ENCODE data around the gene PKHD1. TPM values are rescaled to one million over a fixed set of nuclear protein-coding genes. Genes with fewer than 3 reads are reported as not detected.

The PKHD1 gene
- total RNA-seq, 1 experiment from 2014 or later = 0.40 TPM

GRCh38 chr6:51585264-51585663 is 502.1 kb downstream of the PKHD1 start:
- TF ChIP-seq EZH2phosphoT487 (IDR thresholded peaks at IDR 0.05; ENCODE audit: borderline replicate concordance, low read length) = no peak
- TF ChIP-seq CTCF (conservative IDR thresholded peaks at IDR 0.05; ENCODE audit: low read depth, low read length) = no peak
- TF ChIP-seq EZH2 (IDR thresholded peaks at IDR 0.05; ENCODE audit: low read length, unreplicated experiment) = no peak
- no peaks in the 10 kb centered on the region for H3F3A ChIP-seq (ENCODE audit: low read length, unreplicated experiment)
- H3K4me3 ChIP-seq (ENCODE audit: low read length) = no peak overlapping the region
- 0 out of 2 replicates have a peak, but pooled peaks cover 5% of the 10 kb centered on the region for H3K9me3 ChIP-seq (ENCODE audit: low read length)
- H2AFZ ChIP-seq (ENCODE audit: low read length) = no peak overlapping the region
- H4K20me1 ChIP-seq (ENCODE audit: low read length) = no peaks in the 10 kb centered on the region
- intact Hi-C loops (cut with micrococcal nuclease) = no loop called here
- no TSS peak for BruUV-seq (replicated peaks)
- H3K4me1 ChIP-seq (ENCODE audit: insufficient read depth, low read length) = no peaks in the 10 kb centered on the region
- ChIA-PET POLR2A (ENCODE audit: unreplicated experiment) (no interaction called here), CTCF (no interaction called here)
- no peaks in the 10 kb centered on the region for H3K36me3 ChIP-seq (ENCODE audit: low read depth, low read length)
- no peak overlapping the region for H3K27ac ChIP-seq (ENCODE audit: low read length)
- no peak overlapping the region for H3K9ac ChIP-seq (ENCODE audit: low read length)
- ATAC-seq = no peak
- no peaks in the 10 kb centered on the region for H3K27me3 ChIP-seq (ENCODE audit: low read length)
- H3K79me2 ChIP-seq (ENCODE audit: low read length) = no peaks in the 10 kb centered on the region
- H3K9me2 ChIP-seq (replicated peaks; ENCODE audit: low read length) = no peaks in the 10 kb centered on the region
- DNase-seq = no peak
- no peak overlapping the region for H3K4me2 ChIP-seq (ENCODE audit: low read length)

- Histone ChIP-seq H3K27me3 (ENCODE audit: low read length) (no peaks in the 10 kb centered on the region), H3K27ac (ENCODE audit: low read length) (no peak overlapping the region), H3F3A (ENCODE audit: low read length, unreplicated experiment) (no peaks in the 10 kb centered on the region), H3K36me3 (ENCODE audit: low read depth, low read length) (no peaks in the 10 kb centered on the region), H4K20me1 (ENCODE audit: low read length) (no peaks in the 10 kb centered on the region), H3K4me3 (ENCODE audit: low read length) (no peak overlapping the region), H3K4me2 (ENCODE audit: low read length) (no peak overlapping the region), H3K79me2 (ENCODE audit: low read length) (no peaks in the 10 kb centered on the region), H3K9me2 (replicated peaks; ENCODE audit: low read length) (no peaks in the 10 kb centered on the region), H3K4me1 (ENCODE audit: insufficient read depth, low read length) (no peaks in the 10 kb centered on the region), H3K9ac (ENCODE audit: low read length) (no peak overlapping the region), H2AFZ (ENCODE audit: low read length) (no peak overlapping the region), H3K9me3 (ENCODE audit: low read length) (0 out of 2 replicates have a peak, but pooled peaks cover 5% of the 10 kb centered on the region)
- DNase-seq (no peak), ATAC-seq (no peak)
- CTCF ChIA-PET = no interaction called here
- no TSS peak for BruUV-seq (replicated peaks)
- intact Hi-C loops (cut with micrococcal nuclease) = no loop called here
- POLR2A ChIA-PET (ENCODE audit: unreplicated experiment) = no interaction called here
- TF ChIP-seq EZH2 (IDR thresholded peaks at IDR 0.05; ENCODE audit: low read length, unreplicated experiment) = no peak
- no peak for TF ChIP-seq CTCF (conservative IDR thresholded peaks at IDR 0.05; ENCODE audit: low read depth, low read length)
- no peak for TF ChIP-seq EZH2phosphoT487 (IDR thresholded peaks at IDR 0.05; ENCODE audit: borderline replicate concordance, low read length)
Measured at GRCh38 chr6:51584163-51584562, 503.2 kb downstream of the PKHD1 start.

- no TSS peak for BruUV-seq (replicated peaks)
- ChIA-PET CTCF (no interaction called here), POLR2A (ENCODE audit: unreplicated experiment) (no interaction called here)
- intact Hi-C loops (cut with micrococcal nuclease) = no loop called here
- Histone ChIP-seq H3K79me2 (ENCODE audit: low read length) (no peaks in the 10 kb centered on the region), H3K9ac (ENCODE audit: low read length) (no peak overlapping the region), H3F3A (ENCODE audit: low read length, unreplicated experiment) (no peaks in the 10 kb centered on the region), H3K27me3 (ENCODE audit: low read length) (no peaks in the 10 kb centered on the region), H3K36me3 (ENCODE audit: low read depth, low read length) (no peaks in the 10 kb centered on the region), H4K20me1 (ENCODE audit: low read length) (no peaks in the 10 kb centered on the region), H3K4me2 (ENCODE audit: low read length) (no peak overlapping the region), H3K9me2 (replicated peaks; ENCODE audit: low read length) (no peaks in the 10 kb centered on the region), H2AFZ (ENCODE audit: low read length) (no peak overlapping the region), H3K4me3 (ENCODE audit: low read length) (no peak overlapping the region), H3K4me1 (ENCODE audit: insufficient read depth, low read length) (no peaks in the 10 kb centered on the region), H3K9me3 (ENCODE audit: low read length) (no peaks in the 10 kb centered on the region), H3K27ac (ENCODE audit: low read length) (no peak overlapping the region)
- TF ChIP-seq EZH2 (IDR thresholded peaks at IDR 0.05; ENCODE audit: low read length, unreplicated experiment) = no peak
- no peak for TF ChIP-seq CTCF (conservative IDR thresholded peaks at IDR 0.05; ENCODE audit: low read depth, low read length)
- TF ChIP-seq EZH2phosphoT487 (IDR thresholded peaks at IDR 0.05; ENCODE audit: borderline replicate concordance, low read length) = no peak
- DNase-seq (no peak), ATAC-seq (no peak)
Measured at GRCh38 chr6:51578994-51579393, 508.4 kb downstream of the PKHD1 start.
